Chondrocyte (in vitro differentiated cells): ENCODE results near the gene PRPS2. TPM values are rescaled to one million over a fixed set of nuclear protein-coding genes. Genes with fewer than 3 reads are reported as not detected.

Experiments used
- DNase-seq: peaks from one replicate; pipeline ENCODE4 v3.0.0; 2021; ENCODE audit warnings: mixed read lengths, low spot score
- H3K27ac Mint-ChIP-seq: one replicate; pipeline ENCODE4 v1.8.0; 2021; ENCODE audit warnings: mild to moderate bottlenecking, moderate library complexity, mixed read lengths; ENCODE audit not compliant: unreplicated experiment
- H3K27me3 Mint-ChIP-seq: 2 replicates; pipeline ENCODE4 v1.8.0; 2021; ENCODE audit warnings: low read depth, mixed read lengths
- H3K36me3 Mint-ChIP-seq: 2 replicates; pipeline ENCODE4 v1.8.0; 2021; ENCODE audit warnings: low read depth, mixed read lengths
- H3K4me1 Mint-ChIP-seq: 2 replicates; pipeline ENCODE4 v1.8.0; 2021; ENCODE audit warnings: low read depth, mild to moderate bottlenecking, mixed read lengths
- H3K4me3 Mint-ChIP-seq: one replicate; pipeline ENCODE4 v1.8.0; 2021; ENCODE audit warnings: mild to moderate bottlenecking, moderate library complexity, mixed read lengths; ENCODE audit not compliant: unreplicated experiment
- H3K9me3 Mint-ChIP-seq: 2 replicates; pipeline ENCODE4 v1.8.0; 2021; ENCODE audit warnings: low read depth, mixed read lengths
- CTCF ChIP-seq: fragments of 200-600 bp; sonication (generic); IDR thresholded peaks from 2 replicates; pipeline ENCODE4 v1.5.0; 2021; ENCODE audit warnings: antibody characterized with exemption, mild to moderate bottlenecking, moderate library complexity
- total RNA-seq: library from RNA; stranded (reverse); gene quantifications from 3 replicates; pipeline ENCODE4 v1.2.1, GENCODE V29; 2021

Gene PRPS2
- total RNA-seq, 1 donor from 2014 or later, result 9.9 TPM

GRCh38 chrX:12804655-12805054 is 13.4 kb downstream of the PRPS2 start:
- no peak for TF ChIP-seq CTCF
- H3K4me3 Mint-ChIP-seq, result no peak overlapping the region
- H3K27ac Mint-ChIP-seq, result no peak overlapping the region
- peaks cover 2% of the 10 kb centered on the region for H3K36me3 Mint-ChIP-seq
- H3K27me3 Mint-ChIP-seq, result peaks cover 2% of the 10 kb centered on the region
- DNase-seq, result no peak
- H3K9me3 Mint-ChIP-seq, result no peaks in the 10 kb centered on the region
- no peaks in the 10 kb centered on the region for H3K4me1 Mint-ChIP-seq

- Mint-ChIP-seq H3K27me3 (peaks cover 2% of the 10 kb centered on the region), H3K4me3 (no peak overlapping the region)
- no peak for TF ChIP-seq CTCF
These were observed 14.1 kb downstream of the PRPS2 start for GRCh38 chrX:12805333-12805732.

GRCh38 chrX:12811658-12812057 is 20.4 kb downstream of the PRPS2 start:
- TF ChIP-seq CTCF, result no peak
- Mint-ChIP-seq H3K4me1 (no peaks in the 10 kb centered on the region), H3K36me3 (no peaks in the 10 kb centered on the region), H3K4me3 (no peak overlapping the region), H3K27ac (no peak overlapping the region), H3K27me3 (no peaks in the 10 kb centered on the region), H3K9me3 (no peaks in the 10 kb centered on the region)
- no peak for DNase-seq

More at GRCh38 chrX:12805333-12805732, 14.1 kb downstream of the PRPS2 start:
- Mint-ChIP-seq H3K36me3 (peaks cover 2% of the 10 kb centered on the region), H3K27ac (no peak overlapping the region), H3K9me3 (no peaks in the 10 kb centered on the region), H3K4me1 (no peaks in the 10 kb centered on the region)
- DNase-seq, result no peak

- Mint-ChIP-seq H3K9me3 (no peaks in the 10 kb centered on the region), H3K4me1 (peaks cover 4% of the 10 kb centered on the region), H3K4me3 (no peak overlapping the region), H3K27ac (no peak overlapping the region), H3K36me3 (no peaks in the 10 kb centered on the region), H3K27me3 (no peaks in the 10 kb centered on the region)
- DNase-seq, result no peak
- peak; percentile 84 for TF ChIP-seq CTCF
These were observed 23.2 kb downstream of the PRPS2 start for GRCh38 chrX:12814420-12814819.

GRCh38 chrX:12817528-12817927 is 26.3 kb downstream of the PRPS2 start:
- Mint-ChIP-seq H3K27ac (no peak overlapping the region), H3K27me3 (no peaks in the 10 kb centered on the region), H3K4me3 (no peak overlapping the region), H3K9me3 (peaks cover 5% of the 10 kb centered on the region), H3K36me3 (peaks cover 5% of the 10 kb centered on the region), H3K4me1 (peaks cover 5% of the 10 kb centered on the region)
- no peak for TF ChIP-seq CTCF
- no peak for DNase-seq
